GM12873 (cell line): Measurements from ENCODE around the gene IER3.

Source experiments
- TF ChIP-seq, protein P1 (sequence below): IDR thresholded peaks from 2 replicates; pipeline ENCODE4 v1.5.1; 2012; ENCODE audit warnings: low read depth, mild to moderate bottlenecking, moderate library complexity, low read length, control low read depth; ENCODE audit not compliant: insufficient read depth; ENCODE audit errors: missing control alignments

IER3 gene

DNA sequence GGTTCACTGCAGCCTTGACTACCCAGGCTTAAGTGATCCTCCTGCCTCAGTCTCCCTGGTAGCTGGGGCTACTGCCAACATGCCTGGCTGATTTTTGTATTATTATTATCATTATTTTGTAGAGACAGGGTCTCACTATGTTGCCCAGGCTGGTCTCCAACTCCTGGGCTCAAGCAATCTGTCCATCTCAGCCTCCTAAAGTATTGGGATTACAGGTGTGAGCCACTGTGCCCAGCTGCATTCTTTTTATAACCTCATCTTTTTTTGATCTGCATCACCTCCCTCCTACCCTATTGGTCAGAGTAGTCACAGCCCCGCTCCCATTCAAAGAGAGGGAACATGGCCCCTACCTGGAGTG, 23.6 kb upstream of the IER3 start:
- TF ChIP-seq, protein P1, sequence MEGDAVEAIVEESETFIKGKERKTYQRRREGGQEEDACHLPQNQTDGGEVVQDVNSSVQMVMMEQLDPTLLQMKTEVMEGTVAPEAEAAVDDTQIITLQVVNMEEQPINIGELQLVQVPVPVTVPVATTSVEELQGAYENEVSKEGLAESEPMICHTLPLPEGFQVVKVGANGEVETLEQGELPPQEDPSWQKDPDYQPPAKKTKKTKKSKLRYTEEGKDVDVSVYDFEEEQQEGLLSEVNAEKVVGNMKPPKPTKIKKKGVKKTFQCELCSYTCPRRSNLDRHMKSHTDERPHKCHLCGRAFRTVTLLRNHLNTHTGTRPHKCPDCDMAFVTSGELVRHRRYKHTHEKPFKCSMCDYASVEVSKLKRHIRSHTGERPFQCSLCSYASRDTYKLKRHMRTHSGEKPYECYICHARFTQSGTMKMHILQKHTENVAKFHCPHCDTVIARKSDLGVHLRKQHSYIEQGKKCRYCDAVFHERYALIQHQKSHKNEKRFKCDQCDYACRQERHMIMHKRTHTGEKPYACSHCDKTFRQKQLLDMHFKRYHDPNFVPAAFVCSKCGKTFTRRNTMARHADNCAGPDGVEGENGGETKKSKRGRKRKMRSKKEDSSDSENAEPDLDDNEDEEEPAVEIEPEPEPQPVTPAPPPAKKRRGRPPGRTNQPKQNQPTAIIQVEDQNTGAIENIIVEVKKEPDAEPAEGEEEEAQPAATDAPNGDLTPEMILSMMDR = no peak

DNA sequence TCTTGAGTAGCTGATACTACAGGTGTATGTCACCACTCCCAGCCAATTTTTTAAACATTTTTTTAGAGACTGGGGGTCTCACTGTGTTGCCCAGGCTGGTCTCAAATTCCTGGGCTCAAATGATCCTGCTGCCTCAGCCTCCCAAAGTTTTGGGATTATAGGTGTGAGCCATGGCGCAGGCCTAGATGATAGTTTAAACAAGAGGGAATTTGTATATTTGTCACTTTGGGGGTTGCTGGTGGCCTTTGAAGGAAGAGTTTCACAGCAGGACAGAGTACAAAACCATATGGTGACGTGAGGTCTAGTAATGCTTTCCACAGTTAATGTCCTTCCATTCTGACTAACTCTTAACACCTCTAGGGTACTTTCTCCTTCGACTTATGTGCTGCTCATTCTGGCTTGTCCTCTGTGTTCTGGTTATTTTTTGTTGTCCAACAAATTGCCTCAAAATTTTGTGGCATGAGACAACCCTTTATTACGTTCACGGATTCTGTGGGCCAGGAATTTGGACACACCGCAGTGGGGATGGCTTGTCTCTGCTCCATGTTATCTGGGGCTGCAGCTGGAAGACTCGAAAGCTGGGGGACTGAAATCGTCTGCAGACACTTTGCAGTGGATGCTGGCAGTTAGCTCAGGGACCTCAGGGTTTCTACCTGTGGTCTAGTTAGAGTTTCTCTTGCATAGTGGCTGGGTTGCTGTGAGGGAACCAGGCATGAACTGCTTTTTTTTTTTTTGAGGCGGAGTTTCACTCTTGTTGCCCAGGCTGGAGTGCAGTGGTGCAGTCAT, 23.0 kb upstream of the IER3 start:
- TF ChIP-seq, protein P1 = no peak

DNA sequence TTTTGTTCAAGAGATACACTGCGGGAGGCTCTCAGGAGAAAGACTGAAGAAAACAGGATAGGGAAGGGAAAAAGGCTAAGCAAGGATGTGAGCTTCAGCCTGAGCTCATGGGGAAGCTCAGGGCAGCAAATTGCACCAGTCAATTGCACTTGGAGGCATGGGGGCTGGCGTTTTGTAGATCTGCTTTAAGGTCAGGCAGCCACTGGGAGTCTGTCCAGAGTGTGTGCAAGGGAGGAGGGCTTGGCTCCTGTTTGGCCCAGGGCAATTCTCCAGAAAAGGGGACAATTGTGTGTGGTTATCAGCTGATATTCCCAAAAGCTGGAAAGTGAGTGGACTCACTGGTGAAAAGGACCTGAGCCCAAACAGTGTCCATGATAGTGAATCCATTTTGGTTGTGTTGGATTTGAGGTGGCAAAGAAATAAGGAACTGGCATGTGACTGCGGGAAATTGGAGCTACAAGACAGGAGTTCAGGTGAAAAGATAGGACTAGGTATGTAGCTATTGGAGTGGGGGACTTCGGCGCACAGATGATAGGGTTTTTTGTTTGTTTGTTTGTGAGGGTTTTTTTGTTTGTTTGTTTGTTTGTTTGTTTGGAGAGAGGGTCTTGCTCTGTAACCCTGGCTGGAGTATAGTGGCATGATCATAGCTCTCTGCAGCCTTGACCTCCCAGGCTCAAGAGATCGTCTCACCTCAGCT, 22.3 kb upstream of the IER3 start:
- TF ChIP-seq, protein P1 = no peak

DNA sequence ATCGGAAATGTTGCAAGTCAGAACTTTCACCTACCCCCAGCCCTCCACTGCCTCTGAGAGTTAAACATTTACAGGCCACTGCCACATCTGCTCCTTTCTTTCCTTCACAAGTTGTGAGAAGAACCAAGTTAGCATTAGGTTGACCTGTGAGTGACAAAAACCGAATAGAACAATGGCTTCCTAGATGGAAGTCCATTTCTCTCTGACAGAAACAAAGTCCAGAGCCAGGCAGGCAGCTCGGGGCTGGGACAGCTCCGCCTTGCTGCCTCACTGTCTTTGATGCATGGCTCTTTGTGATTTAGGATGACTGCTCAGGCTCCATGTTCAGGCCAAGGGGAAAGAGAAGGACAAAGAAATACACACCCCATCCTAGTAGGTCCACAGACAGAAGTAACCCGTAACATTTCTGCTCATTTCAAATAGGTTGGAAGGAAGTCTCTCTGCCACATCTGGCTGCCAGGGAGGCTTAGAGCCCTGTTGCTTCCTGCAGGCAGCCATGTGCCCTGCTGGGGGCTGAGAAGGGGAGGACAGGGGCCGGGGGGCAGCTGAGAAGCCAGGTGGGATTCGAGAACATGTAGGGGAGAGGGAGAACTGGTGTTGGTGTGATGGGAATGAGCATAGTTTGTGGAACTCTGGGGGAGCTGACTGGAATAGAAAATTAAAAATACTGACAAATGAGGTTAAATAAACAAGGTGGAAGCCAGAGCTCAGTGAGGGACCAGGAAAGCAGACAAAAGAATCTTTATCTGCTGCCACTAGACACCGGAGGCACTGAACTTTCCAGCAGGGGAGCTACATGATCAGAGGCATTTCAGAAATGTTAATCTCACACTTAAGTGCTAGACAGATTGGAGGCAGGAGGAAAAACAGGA, 19.5 kb upstream of the IER3 start:
- TF ChIP-seq, protein P1 = no peak

DNA sequence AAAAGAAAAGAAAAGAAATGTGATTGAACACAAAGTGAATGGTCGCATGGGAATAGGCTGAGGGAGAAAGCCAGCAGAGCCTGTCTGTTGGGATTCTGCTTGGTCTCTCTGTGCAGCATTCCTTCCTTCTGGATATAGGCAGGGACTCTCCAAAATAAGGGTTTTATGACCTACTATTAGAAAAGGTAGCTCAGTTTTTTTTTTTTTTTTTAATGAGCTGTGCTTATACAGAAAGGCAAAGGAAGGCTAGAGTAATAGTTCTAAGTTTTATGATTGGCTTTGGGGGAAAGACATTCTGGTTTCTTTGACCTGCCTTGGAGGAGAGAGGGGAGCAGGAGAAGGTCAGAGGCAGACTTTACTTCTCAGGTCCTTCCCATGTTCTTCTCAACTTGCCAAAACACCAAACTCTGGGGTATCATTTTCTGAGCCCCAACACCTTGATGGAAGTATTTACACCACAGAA, 18.8 kb upstream of the IER3 start:
- TF ChIP-seq, protein P1 = no peak

DNA sequence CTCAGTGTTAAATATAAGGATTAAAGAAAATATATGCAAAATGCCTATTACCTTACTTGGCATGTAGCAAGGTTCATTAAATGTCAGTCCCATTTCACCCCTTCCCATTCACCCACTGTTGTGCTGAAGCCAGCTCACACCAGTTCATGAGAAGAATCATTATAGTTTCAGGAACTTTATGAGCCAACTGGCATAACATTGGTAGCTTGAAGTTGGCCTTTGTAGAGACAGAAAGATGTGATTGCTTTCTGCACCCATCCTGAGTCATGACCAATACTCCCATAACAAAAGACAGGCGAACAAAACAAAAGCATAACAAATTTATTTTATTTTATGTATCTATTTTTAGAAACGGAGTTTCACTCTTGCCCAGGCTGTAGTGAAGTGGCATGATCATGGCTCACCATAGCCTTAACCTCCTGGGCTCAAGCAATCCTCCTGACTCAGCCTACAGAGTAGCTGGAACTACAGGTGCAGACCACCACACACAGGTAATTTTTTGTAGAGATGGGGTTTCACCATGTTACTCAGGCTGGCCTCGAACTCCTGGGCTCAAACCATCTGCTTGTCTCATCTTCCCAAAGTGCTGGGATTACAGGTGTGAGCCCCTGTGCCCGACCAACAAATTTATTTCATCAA, 17.6 kb upstream of the IER3 start:
- TF ChIP-seq, protein P1 = no peak
